Trophoblast cell (in vitro differentiated cells and primary cell): ENCODE data around the gene SINHCAF.

Source experiments
- DNase-seq, 2 donors: peaks; one replicate each; pipeline ENCODE4 v3.0.0-alpha.2; 2016
- H2AFZ ChIP-seq: 2 replicates; pipeline ENCODE4 v1.6.1; 2013; ENCODE audit warnings: low read length, moderate library complexity, mild to moderate bottlenecking; ENCODE audit not compliant: insufficient read depth, poor library complexity
- H2AK5ac ChIP-seq: 2 replicates; pipeline ENCODE4 v1.6.1; 2013; ENCODE audit warnings: mild to moderate bottlenecking, low read length
- H2BK120ac ChIP-seq: 2 replicates; pipeline ENCODE4 v1.6.1; 2013; ENCODE audit warnings: low read length, mild to moderate bottlenecking, moderate library complexity; ENCODE audit not compliant: insufficient read depth, poor library complexity
- H2BK12ac ChIP-seq: 2 replicates; pipeline ENCODE4 v1.6.1; 2013; ENCODE audit warnings: mild to moderate bottlenecking, low read length, moderate library complexity
- H2BK5ac ChIP-seq: 2 replicates; pipeline ENCODE4 v1.6.1; 2013; ENCODE audit warnings: low read length, low read depth, moderate library complexity, mild to moderate bottlenecking; ENCODE audit not compliant: poor library complexity
- H3K14ac ChIP-seq: 2 replicates; pipeline ENCODE4 v1.6.1; 2013; ENCODE audit warnings: mild to moderate bottlenecking, low read length
- H3K18ac ChIP-seq: 2 replicates; pipeline ENCODE4 v1.6.1; 2013; ENCODE audit warnings: mild to moderate bottlenecking, low read length
- H3K23ac ChIP-seq: 2 replicates; pipeline ENCODE4 v1.6.1; 2013; ENCODE audit warnings: low read length
- H3K27ac ChIP-seq: 2 replicates; pipeline ENCODE4 v1.5.1; 2013; ENCODE audit warnings: low read depth, mild to moderate bottlenecking, inconsistent platforms, low read length, moderate library complexity
- H3K27me3 ChIP-seq: 2 replicates; pipeline ENCODE4 v1.6.1; 2013; ENCODE audit warnings: inconsistent platforms, mild to moderate bottlenecking, low read length, moderate library complexity; ENCODE audit not compliant: insufficient read depth
- H3K36me3 ChIP-seq, 2 experiments: 1 replicate in 1 of 2; 2 replicates in 1 of 2; pipeline ENCODE4 v1.6.1; 2013; ENCODE audit warnings: low read length in 2 of 2, mild to moderate bottlenecking in 2 of 2, moderate library complexity in 1 of 2; ENCODE audit not compliant: insufficient read depth in 2 of 2, control insufficient read depth in 1 of 2
- H3K4ac ChIP-seq: 2 replicates; pipeline ENCODE4 v1.6.1; 2013; ENCODE audit warnings: low read depth, mild to moderate bottlenecking, low read length, moderate library complexity
- H3K4me1 ChIP-seq, 2 experiments: 1 replicate in 1 of 2; 2 replicates in 1 of 2; pipeline ENCODE4 v1.6.1; 2013; ENCODE audit warnings: low read length in 2 of 2, mild to moderate bottlenecking in 2 of 2, moderate library complexity in 1 of 2; ENCODE audit not compliant: insufficient read depth in 2 of 2, control insufficient read depth in 1 of 2
- H3K4me2 ChIP-seq: 2 replicates; pipeline ENCODE4 v1.6.1; 2013; ENCODE audit warnings: inconsistent platforms, mild to moderate bottlenecking, low read length, moderate library complexity
- H3K4me3 ChIP-seq: 2 replicates; pipeline ENCODE4 v1.5.1; 2013; ENCODE audit warnings: mild to moderate bottlenecking, low read depth, low read length, inconsistent platforms
- H3K79me1 ChIP-seq: one replicate; pipeline ENCODE4 v1.6.1; 2013; ENCODE audit warnings: low read length
- H3K79me2 ChIP-seq: 2 replicates; pipeline ENCODE4 v1.6.1; 2013; ENCODE audit warnings: low read length, mild to moderate bottlenecking; ENCODE audit not compliant: control insufficient read depth, insufficient read depth, poor library complexity
- H3K9ac ChIP-seq: 2 replicates; pipeline ENCODE4 v1.6.1; 2013; ENCODE audit warnings: mild to moderate bottlenecking, low read length
- H3K9me3 ChIP-seq: 2 replicates; pipeline ENCODE4 v1.6.1; 2013; ENCODE audit warnings: low read depth, mild to moderate bottlenecking, control low read depth, inconsistent platforms, low read length; ENCODE audit not compliant: insufficient read depth
- H4K12ac ChIP-seq: 2 replicates; pipeline ENCODE4 v1.6.1; 2013; ENCODE audit warnings: low read depth, mild to moderate bottlenecking, low read length, moderate library complexity
- H4K8ac ChIP-seq: 2 replicates; pipeline ENCODE4 v1.6.1; 2013; ENCODE audit warnings: low read depth, mild to moderate bottlenecking, low read length, moderate library complexity
- H4K91ac ChIP-seq: one replicate; pipeline ENCODE4 v1.6.1; 2013; ENCODE audit warnings: low read depth, mild to moderate bottlenecking, low read length, moderate library complexity
- WGBS: extraction: QIAGEN DNeasy Blood & Tissue Kit; methylation state at CpG from one replicate; pipeline ENCODE4 v1.1.7; 2013; ENCODE audit warnings: missing lambda C conversion rate; ENCODE audit not compliant: insufficient read length, insufficient coverage; ENCODE audit errors: extremely low coverage; 5-methylcytosine and 5-hydroxymethylcytosine counted together

Gene SINHCAF

GRCh38 chr12:31272607-31273225, 53.2 kb downstream of the SINHCAF start:
- Histone ChIP-seq H3K18ac (no peak overlapping the region), H4K8ac (no peak overlapping the region), H3K27ac (no peak overlapping the region), H2BK120ac (no peak overlapping the region), H2AK5ac (no peak overlapping the region), H3K4me2 (no peak overlapping the region), H3K79me1 (no peaks in the 10 kb centered on the region), H3K9me3 (no peaks in the 10 kb centered on the region), H3K14ac (no peak overlapping the region), H2AFZ (no peak overlapping the region), H3K79me2 (no peaks in the 10 kb centered on the region), H2BK5ac (no peak overlapping the region), H3K4me3 (no peak overlapping the region), H3K4ac (no peak overlapping the region), H3K4me1 (no peaks in the 10 kb centered on the region), H3K23ac (no peak overlapping the region), H2BK12ac (no peak overlapping the region), H4K91ac (no peak overlapping the region), H3K36me3 (peaks cover 3 to 5% of the 10 kb centered on the region in 2 experiments), H4K12ac (no peak overlapping the region), H3K9ac (no peak overlapping the region), H3K27me3 (no peaks in the 10 kb centered on the region)
- DNase-seq = peak; percentile 48 to 70
- no CpG with 5 or more reads among the region's 4 CpGs for WGBS

- Histone ChIP-seq H3K18ac (no peak overlapping the region), H3K36me3 (no peaks in the 10 kb centered on the region), H2AK5ac (no peak overlapping the region), H3K23ac (no peak overlapping the region), H3K4me2 (no peak overlapping the region), H3K27me3 (no peaks in the 10 kb centered on the region), H2AFZ (no peak overlapping the region), H3K79me1 (no peaks in the 10 kb centered on the region), H2BK120ac (no peak overlapping the region), H3K4ac (no peak overlapping the region), H3K4me3 (no peak overlapping the region), H3K4me1 (no peaks in the 10 kb centered on the region), H3K79me2 (no peaks in the 10 kb centered on the region), H4K91ac (no peak overlapping the region), H4K8ac (no peak overlapping the region), H2BK12ac (no peak overlapping the region), H4K12ac (no peak overlapping the region), H3K27ac (no peak overlapping the region), H3K14ac (no peak overlapping the region), H3K9me3 (no peaks in the 10 kb centered on the region), H2BK5ac (no peak overlapping the region), H3K9ac (no peak overlapping the region)
- no CpG with 5 or more reads among the region's 2 CpGs for WGBS
- DNase-seq = no peak
These were observed 58.0 kb downstream of the SINHCAF start for GRCh38 chr12:31267966-31268365.

- no peak overlapping the region for H4K12ac ChIP-seq
- no peak overlapping the region for H2AK5ac ChIP-seq
- H3K4me2 ChIP-seq = no peak overlapping the region
- no peak overlapping the region for H2BK120ac ChIP-seq
- no peak for DNase-seq
- H3K79me2 ChIP-seq = no peaks in the 10 kb centered on the region
- no peaks in the 10 kb centered on the region for H3K27me3 ChIP-seq
- no peaks in the 10 kb centered on the region for H3K4me1 ChIP-seq
- H3K18ac ChIP-seq = no peak overlapping the region
- no peak overlapping the region for H2BK5ac ChIP-seq
- no peak overlapping the region for H4K91ac ChIP-seq
- H3K9me3 ChIP-seq = no peaks in the 10 kb centered on the region
- WGBS = no CpG with 5 or more reads among the region's 11 CpGs
- no peak overlapping the region for H2AFZ ChIP-seq
- H3K4me3 ChIP-seq = no peak overlapping the region
- no peak overlapping the region for H3K4ac ChIP-seq
- no peak overlapping the region for H3K23ac ChIP-seq
- no peaks in the 10 kb centered on the region for H3K36me3 ChIP-seq
- no peak overlapping the region for H4K8ac ChIP-seq
- H3K79me1 ChIP-seq = no peaks in the 10 kb centered on the region
- no peak overlapping the region for H3K14ac ChIP-seq
- H3K9ac ChIP-seq = no peak overlapping the region
- no peak overlapping the region for H2BK12ac ChIP-seq
- H3K27ac ChIP-seq = no peak overlapping the region
These were observed 60.2 kb downstream of the SINHCAF start for GRCh38 chr12:31265722-31266121.

- no peaks in the 10 kb centered on the region for H3K79me1 ChIP-seq
- H3K4ac ChIP-seq = no peak overlapping the region
- no peak for DNase-seq
- H2AFZ ChIP-seq = no peak overlapping the region
- H3K4me2 ChIP-seq = no peak overlapping the region
- H2AK5ac ChIP-seq = no peak overlapping the region
- no peaks in the 10 kb centered on the region for H3K27me3 ChIP-seq
- no peak overlapping the region for H3K9ac ChIP-seq
- H3K23ac ChIP-seq = no peak overlapping the region
- no peak overlapping the region for H3K18ac ChIP-seq
- H3K27ac ChIP-seq = no peak overlapping the region
- H2BK12ac ChIP-seq = no peak overlapping the region
- no peaks in the 10 kb centered on the region for H3K79me2 ChIP-seq
- no peak overlapping the region for H3K14ac ChIP-seq
- no peaks in the 10 kb centered on the region for H3K36me3 ChIP-seq
- no peak overlapping the region for H4K8ac ChIP-seq
- no CpG with 5 or more reads among the region's 3 CpGs for WGBS
- no peak overlapping the region for H4K12ac ChIP-seq
- no peaks in the 10 kb centered on the region for H3K4me1 ChIP-seq
- H4K91ac ChIP-seq = no peak overlapping the region
- H3K4me3 ChIP-seq = no peak overlapping the region
- no peak overlapping the region for H2BK120ac ChIP-seq
- H3K9me3 ChIP-seq = no peaks in the 10 kb centered on the region
- no peak overlapping the region for H2BK5ac ChIP-seq
These were observed 62.3 kb downstream of the SINHCAF start for GRCh38 chr12:31263661-31264060.
